ENCODE results near the gene ANKRD24.
A peak's percentile ranks its signal among the peaks of the same experiment; 100 is the strongest.
"Not testable (repeated sequence)": the region's sequence is repeated elsewhere in the genome, so short reads cannot be mapped to it uniquely, and the experiment has no call there.

The ANKRD24 gene

DNA sequence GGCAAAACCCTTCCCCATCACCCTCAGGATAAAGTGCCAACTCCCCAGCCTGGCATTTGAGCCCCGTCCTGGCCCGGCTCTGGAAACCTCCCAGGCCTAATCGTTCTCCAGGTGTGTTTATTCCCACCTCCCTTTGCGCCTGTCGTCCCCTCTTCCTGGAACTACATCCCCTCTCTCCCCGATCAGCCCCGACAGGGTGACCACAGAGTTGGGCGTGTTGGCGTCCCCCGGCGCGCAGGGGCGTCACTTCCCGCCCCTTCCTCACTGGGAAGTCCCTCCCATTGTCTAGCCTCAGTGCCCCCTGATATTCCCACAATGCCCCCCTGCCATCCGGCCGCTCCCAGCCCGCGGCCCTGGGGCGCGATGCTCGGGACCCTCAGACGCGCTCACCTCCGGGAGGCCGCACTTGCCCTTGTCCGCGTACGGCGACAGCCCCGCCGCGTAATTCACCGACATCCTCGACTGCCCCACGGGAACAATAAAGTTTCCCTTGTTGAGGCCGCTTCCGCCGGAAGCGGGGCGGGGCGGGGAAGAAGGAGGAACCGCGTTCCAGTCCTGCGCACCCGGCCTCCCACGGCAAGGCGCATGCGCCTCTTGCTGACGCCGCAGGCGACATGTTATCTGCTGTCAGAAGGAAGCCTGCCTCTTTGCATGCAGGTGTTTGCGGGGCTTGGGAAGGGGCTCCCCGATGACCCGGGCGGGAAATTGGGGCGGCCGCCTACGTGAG lies at the start of gene ANKRD24, which contains the start of gene SIRT6:
Gene ANKRD24 (plus strand): TSS at position 606 of the 727 bp plus-strand sequence. CDS start 3,737 bp downstream, outside the sequence.
Gene SIRT6 (minus strand): TSS at position 480 of the 727 bp plus-strand sequence. CDS start 24 bp downstream, at position 456.
- Histone ChIP-seq H3F3A (ENCODE audit: control insufficient read depth, insufficient read depth) (no peaks in the 10 kb centered on the region), H3K79me2 (ENCODE audit: control insufficient read depth, low read length) (peaks cover 20% of the 10 kb centered on the region), H3K9me2 (replicated peaks; ENCODE audit: control insufficient read depth, low read length) (no peaks in the 10 kb centered on the region), H3K4me3 (ENCODE audit: low read length) (peak within 1 kb of the TSS; percentile 99), H3K4me2 (ENCODE audit: low read length) (peak within 1 kb of the TSS; percentile 91), H3K9me3 (ENCODE audit: control insufficient read depth, insufficient read depth, low read length) (no peaks in the 10 kb centered on the region), H3K36me3 (ENCODE audit: control insufficient read depth, low read length) (peaks cover 19% of the 10 kb centered on the region), H4K20me1 (ENCODE audit: control insufficient read depth, insufficient read depth, low read depth, low read length) (0 out of 2 replicates have a peak, but pooled peaks cover 4% of the 10 kb centered on the region), H3K27ac (ENCODE audit: low read depth, low read length) (peak within 1 kb of the TSS; percentile 69), H3K27me3 (ENCODE audit: control insufficient read depth, low read length) (no peaks in the 10 kb centered on the region), H3K4me1 (ENCODE audit: control insufficient read depth, low read length) (peaks cover 40% of the 10 kb centered on the region)
- TF ChIP-seq, protein P1, sequence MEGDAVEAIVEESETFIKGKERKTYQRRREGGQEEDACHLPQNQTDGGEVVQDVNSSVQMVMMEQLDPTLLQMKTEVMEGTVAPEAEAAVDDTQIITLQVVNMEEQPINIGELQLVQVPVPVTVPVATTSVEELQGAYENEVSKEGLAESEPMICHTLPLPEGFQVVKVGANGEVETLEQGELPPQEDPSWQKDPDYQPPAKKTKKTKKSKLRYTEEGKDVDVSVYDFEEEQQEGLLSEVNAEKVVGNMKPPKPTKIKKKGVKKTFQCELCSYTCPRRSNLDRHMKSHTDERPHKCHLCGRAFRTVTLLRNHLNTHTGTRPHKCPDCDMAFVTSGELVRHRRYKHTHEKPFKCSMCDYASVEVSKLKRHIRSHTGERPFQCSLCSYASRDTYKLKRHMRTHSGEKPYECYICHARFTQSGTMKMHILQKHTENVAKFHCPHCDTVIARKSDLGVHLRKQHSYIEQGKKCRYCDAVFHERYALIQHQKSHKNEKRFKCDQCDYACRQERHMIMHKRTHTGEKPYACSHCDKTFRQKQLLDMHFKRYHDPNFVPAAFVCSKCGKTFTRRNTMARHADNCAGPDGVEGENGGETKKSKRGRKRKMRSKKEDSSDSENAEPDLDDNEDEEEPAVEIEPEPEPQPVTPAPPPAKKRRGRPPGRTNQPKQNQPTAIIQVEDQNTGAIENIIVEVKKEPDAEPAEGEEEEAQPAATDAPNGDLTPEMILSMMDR (IDR thresholded peaks at IDR 0.05; ENCODE audit: low read depth, low read length, poor library complexity, severe bottlenecking), result no peak
- TF ChIP-seq EZH2phosphoT487 (IDR thresholded peaks at IDR 0.05; ENCODE audit: borderline replicate concordance, low read length), result no peak

DNA sequence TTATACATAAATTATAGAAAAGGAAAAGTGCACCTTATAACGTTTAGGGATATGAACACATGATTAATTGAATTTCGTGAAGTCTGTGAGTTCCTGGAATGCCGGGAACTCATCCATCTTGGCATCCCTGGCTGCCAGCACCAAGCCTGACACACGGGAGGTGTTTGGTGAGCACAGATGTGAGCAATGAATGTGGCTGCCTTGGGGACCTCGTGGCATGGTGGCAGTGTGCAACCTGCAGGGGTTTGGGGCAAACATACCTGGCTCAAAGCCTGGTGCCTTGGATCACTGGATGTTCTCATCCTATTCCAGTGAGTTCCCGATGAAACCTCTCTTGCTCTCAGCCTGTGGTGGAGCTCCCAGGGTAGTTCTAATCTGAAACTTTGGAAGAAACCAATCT lies 48.1 kb upstream of the ANKRD24 start:
- no peaks in the 10 kb centered on the region for H3K9me3 ChIP-seq (ENCODE audit: control insufficient read depth, insufficient read depth, low read length)
- H3K27me3 ChIP-seq (ENCODE audit: control insufficient read depth, low read length), result peaks cover 8% of the 10 kb centered on the region
- no peak overlapping the region for H3K4me3 ChIP-seq (ENCODE audit: low read length)
- H3K27ac ChIP-seq (ENCODE audit: low read depth, low read length), result no peak overlapping the region
- TF ChIP-seq, protein P1 (IDR thresholded peaks at IDR 0.05; ENCODE audit: low read depth, low read length, poor library complexity, severe bottlenecking), result no peak
- no peak for TF ChIP-seq EZH2phosphoT487 (IDR thresholded peaks at IDR 0.05; ENCODE audit: borderline replicate concordance, low read length)
- no peak overlapping the region for H3K4me2 ChIP-seq (ENCODE audit: low read length)
- no peaks in the 10 kb centered on the region for H3K79me2 ChIP-seq (ENCODE audit: control insufficient read depth, low read length)
- H4K20me1 ChIP-seq (ENCODE audit: control insufficient read depth, insufficient read depth, low read depth, low read length), result no peaks in the 10 kb centered on the region
- H3F3A ChIP-seq (ENCODE audit: control insufficient read depth, insufficient read depth), result no peaks in the 10 kb centered on the region
- H3K36me3 ChIP-seq (ENCODE audit: control insufficient read depth, low read length), result no peaks in the 10 kb centered on the region
- no peaks in the 10 kb centered on the region for H3K4me1 ChIP-seq (ENCODE audit: control insufficient read depth, low read length)
- H3K9me2 ChIP-seq (replicated peaks; ENCODE audit: control insufficient read depth, low read length), result no peaks in the 10 kb centered on the region

DNA sequence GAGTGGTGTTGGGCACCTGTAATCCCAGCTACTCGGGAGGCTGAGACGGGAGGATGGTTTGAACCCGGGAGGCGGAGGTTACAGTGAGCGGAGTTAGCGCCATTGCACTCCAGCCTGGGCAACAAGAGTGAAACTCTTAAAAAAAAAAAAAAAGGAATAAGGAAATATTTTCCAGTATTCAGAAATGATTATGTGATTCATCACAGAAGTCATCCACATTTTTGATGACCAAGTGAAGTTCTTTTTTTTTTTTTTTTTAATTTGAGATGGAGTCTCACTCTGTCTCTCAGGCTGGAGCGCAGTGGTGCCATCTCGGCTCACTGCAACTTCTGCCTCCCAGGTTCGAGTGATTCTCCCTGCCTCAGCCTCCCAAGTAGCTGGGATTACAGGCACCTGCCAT lies 47.1 kb upstream of the ANKRD24 start:
- not testable (repeated sequence) for H3K9me2 ChIP-seq (replicated peaks; ENCODE audit: control insufficient read depth, low read length); H3K27ac ChIP-seq (ENCODE audit: low read depth, low read length); H3K4me2 ChIP-seq (ENCODE audit: low read length); H4K20me1 ChIP-seq (ENCODE audit: control insufficient read depth, insufficient read depth, low read depth, low read length); H3K4me1 ChIP-seq (ENCODE audit: control insufficient read depth, low read length); H3K9me3 ChIP-seq (ENCODE audit: control insufficient read depth, insufficient read depth, low read length); H3K27me3 ChIP-seq (ENCODE audit: control insufficient read depth, low read length); H3K4me3 ChIP-seq (ENCODE audit: low read length); H3K79me2 ChIP-seq (ENCODE audit: control insufficient read depth, low read length); H3F3A ChIP-seq (ENCODE audit: control insufficient read depth, insufficient read depth); H3K36me3 ChIP-seq (ENCODE audit: control insufficient read depth, low read length)

DNA sequence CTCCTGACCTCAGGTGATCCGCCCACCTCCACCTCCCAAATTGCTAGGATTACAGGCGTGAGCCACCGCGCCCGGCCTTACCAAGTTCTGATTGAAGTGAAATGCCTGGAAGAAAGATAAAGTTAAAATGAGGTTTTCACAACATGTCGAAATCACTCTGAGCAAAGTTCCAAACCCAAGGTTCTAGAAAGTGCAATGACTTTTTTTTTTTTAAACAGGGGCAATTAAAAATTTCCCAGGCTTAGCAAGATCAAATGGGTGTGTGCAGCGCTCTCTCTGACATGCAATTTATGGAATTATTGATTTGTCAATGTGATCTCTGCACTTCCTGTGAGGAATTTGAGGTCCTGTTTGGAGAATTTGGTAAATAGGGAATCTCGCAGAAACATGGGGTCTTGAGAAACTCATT lies 45.8 kb upstream of the ANKRD24 start:
- TF ChIP-seq, protein P1 (IDR thresholded peaks at IDR 0.05; ENCODE audit: low read depth, low read length, poor library complexity, severe bottlenecking), result no peak
- TF ChIP-seq EZH2phosphoT487 (IDR thresholded peaks at IDR 0.05; ENCODE audit: borderline replicate concordance, low read length), result no peak
- H3K4me2 ChIP-seq (ENCODE audit: low read length), result no peak overlapping the region
- H3K79me2 ChIP-seq (ENCODE audit: control insufficient read depth, low read length), result no peaks in the 10 kb centered on the region
- H3F3A ChIP-seq (ENCODE audit: control insufficient read depth, insufficient read depth), result no peaks in the 10 kb centered on the region
- no peak overlapping the region for H3K4me3 ChIP-seq (ENCODE audit: low read length)
- H3K9me3 ChIP-seq (ENCODE audit: control insufficient read depth, insufficient read depth, low read length), result no peaks in the 10 kb centered on the region
- H3K36me3 ChIP-seq (ENCODE audit: control insufficient read depth, low read length), result no peaks in the 10 kb centered on the region
- no peaks in the 10 kb centered on the region for H3K9me2 ChIP-seq (replicated peaks; ENCODE audit: control insufficient read depth, low read length)
- no peaks in the 10 kb centered on the region; the same call in 1 of the 2 replicates for H3K27me3 ChIP-seq (ENCODE audit: control insufficient read depth, low read length)
- peaks cover 14% of the 10 kb centered on the region for H3K4me1 ChIP-seq (ENCODE audit: control insufficient read depth, low read length)
- H4K20me1 ChIP-seq (ENCODE audit: control insufficient read depth, insufficient read depth, low read depth, low read length), result no peaks in the 10 kb centered on the region
- no peak overlapping the region for H3K27ac ChIP-seq (ENCODE audit: low read depth, low read length)

Data from DOHH2 (cell line).